Measurements from ENCODE around the gene EGLN3. TPM values are rescaled to one million over a fixed set of nuclear protein-coding genes. Genes with fewer than 3 reads are reported as not detected.

The EGLN3 gene
- total RNA-seq, 1 experiment from 2014 or later: 20.0 TPM

DNA sequence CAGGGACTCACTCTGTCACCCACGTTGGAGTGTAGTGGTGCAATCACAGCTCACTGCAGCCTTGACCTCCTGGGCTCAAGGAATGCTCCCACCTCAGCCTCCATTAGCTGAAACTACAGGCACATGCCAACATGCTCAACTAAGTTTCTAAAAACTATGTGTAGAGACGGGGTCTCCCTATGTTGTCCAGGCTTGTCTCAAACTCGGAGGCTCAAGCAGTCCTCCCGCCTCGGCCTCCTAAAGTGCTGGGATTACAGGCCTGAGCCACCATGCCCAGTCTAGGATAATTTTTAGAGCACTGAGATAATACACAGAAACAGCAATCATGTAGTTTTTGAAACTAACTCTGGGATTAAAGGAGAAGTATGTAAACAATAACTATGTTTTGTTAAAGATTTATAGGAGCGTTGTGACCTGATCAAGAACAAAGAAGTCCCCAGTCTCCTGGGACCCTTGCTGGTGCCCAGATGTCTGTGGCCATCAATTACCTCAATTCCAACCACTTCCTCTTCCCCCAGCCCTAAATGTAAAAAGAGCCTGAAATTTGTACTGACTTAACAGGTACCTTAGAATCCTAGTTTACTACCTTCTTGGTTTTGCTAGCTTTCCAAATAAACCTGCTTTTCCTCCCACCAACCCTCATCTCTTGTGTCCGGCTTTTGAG, 28.9 kb upstream of the EGLN3 start (continued):
- TF ChIP-seq, protein P1, sequence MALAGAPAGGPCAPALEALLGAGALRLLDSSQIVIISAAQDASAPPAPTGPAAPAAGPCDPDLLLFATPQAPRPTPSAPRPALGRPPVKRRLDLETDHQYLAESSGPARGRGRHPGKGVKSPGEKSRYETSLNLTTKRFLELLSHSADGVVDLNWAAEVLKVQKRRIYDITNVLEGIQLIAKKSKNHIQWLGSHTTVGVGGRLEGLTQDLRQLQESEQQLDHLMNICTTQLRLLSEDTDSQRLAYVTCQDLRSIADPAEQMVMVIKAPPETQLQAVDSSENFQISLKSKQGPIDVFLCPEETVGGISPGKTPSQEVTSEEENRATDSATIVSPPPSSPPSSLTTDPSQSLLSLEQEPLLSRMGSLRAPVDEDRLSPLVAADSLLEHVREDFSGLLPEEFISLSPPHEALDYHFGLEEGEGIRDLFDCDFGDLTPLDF (CRISPR knock-in tag; IDR thresholded peaks at IDR 0.05): no peak
- TF ChIP-seq ETV6 (CRISPR knock-in tag; IDR thresholded peaks at IDR 0.05): no peak
- no peak for TF ChIP-seq MYBL2 (CRISPR knock-in tag; IDR thresholded peaks at IDR 0.05)
- TF ChIP-seq, protein P2, sequence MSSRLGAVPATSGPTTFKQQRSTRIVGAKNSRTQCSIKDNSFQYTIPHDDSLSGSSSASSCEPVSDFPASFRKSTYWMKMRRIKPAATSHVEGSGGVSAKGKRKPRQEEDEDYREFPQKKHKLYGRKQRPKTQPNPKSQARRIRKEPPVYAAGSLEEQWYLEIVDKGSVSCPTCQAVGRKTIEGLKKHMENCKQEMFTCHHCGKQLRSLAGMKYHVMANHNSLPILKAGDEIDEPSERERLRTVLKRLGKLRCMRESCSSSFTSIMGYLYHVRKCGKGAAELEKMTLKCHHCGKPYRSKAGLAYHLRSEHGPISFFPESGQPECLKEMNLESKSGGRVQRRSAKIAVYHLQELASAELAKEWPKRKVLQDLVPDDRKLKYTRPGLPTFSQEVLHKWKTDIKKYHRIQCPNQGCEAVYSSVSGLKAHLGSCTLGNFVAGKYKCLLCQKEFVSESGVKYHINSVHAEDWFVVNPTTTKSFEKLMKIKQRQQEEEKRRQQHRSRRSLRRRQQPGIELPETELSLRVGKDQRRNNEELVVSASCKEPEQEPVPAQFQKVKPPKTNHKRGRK (CRISPR knock-in tag; IDR thresholded peaks at IDR 0.05; ENCODE audit: borderline replicate concordance): no peak
- TF ChIP-seq TEAD4 (CRISPR knock-in tag; IDR thresholded peaks at IDR 0.05): no peak
- TF ChIP-seq, protein P3, sequence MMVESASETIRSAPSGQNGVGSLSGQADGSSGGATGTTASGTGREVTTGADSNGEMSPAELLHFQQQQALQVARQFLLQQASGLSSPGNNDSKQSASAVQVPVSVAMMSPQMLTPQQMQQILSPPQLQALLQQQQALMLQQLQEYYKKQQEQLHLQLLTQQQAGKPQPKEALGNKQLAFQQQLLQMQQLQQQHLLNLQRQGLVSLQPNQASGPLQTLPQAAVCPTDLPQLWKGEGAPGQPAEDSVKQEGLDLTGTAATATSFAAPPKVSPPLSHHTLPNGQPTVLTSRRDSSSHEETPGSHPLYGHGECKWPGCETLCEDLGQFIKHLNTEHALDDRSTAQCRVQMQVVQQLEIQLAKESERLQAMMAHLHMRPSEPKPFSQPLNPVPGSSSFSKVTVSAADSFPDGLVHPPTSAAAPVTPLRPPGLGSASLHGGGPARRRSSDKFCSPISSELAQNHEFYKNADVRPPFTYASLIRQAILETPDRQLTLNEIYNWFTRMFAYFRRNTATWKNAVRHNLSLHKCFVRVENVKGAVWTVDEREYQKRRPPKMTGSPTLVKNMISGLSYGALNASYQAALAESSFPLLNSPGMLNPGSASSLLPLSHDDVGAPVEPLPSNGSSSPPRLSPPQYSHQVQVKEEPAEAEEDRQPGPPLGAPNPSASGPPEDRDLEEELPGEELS (CRISPR knock-in tag; IDR thresholded peaks at IDR 0.05): no peak

DNA sequence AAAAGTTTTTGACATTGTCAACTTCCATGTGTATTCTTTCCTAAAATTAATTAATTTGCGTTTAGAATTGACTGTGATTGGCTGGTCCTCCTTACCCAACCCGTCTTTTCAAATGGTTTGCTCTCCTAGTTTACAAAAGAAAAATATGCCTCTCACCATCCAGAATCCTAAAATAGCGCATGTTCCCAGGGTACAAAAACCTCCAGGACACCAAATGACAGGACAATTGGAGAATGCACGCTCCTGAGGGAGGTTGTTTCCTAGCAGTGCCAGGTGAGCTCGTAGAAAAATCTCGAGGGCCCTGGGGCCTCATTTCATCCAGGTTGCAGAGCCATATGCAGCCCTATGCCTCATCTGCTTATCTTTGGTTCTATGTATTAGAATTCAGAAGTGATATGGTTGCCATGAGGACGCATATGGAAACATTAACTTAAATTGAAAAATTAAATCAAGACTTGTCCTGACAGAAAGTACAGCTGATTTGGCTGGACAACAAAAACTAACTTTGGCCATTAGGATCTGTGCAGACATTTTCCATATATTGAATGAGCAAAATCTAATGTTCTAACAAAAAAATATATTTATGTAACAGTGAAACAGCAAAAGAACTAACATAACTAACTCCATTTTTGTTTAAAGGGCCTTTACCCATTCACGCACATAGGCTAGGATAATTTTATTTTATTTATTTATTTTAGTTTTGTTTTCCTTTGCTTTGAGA, 28.2 kb upstream of the EGLN3 start:
- Mint-ChIP-seq H3K9me3 (peaks cover 7% of the 10 kb centered on the region), H3K36me3 (no peaks in the 10 kb centered on the region), H3K27me3 (ENCODE audit: low read depth) (no peaks in the 10 kb centered on the region), H3K4me3 (no peak overlapping the region), H3K4me1 (no peaks in the 10 kb centered on the region), H3K27ac (no peak overlapping the region)
- DNase-seq (ENCODE audit: low spot score): no peak
- no peak for ATAC-seq
- ChIA-PET CTCF (no interaction called here), POLR2A (no interaction called here)
- TF ChIP-seq, protein P4, sequence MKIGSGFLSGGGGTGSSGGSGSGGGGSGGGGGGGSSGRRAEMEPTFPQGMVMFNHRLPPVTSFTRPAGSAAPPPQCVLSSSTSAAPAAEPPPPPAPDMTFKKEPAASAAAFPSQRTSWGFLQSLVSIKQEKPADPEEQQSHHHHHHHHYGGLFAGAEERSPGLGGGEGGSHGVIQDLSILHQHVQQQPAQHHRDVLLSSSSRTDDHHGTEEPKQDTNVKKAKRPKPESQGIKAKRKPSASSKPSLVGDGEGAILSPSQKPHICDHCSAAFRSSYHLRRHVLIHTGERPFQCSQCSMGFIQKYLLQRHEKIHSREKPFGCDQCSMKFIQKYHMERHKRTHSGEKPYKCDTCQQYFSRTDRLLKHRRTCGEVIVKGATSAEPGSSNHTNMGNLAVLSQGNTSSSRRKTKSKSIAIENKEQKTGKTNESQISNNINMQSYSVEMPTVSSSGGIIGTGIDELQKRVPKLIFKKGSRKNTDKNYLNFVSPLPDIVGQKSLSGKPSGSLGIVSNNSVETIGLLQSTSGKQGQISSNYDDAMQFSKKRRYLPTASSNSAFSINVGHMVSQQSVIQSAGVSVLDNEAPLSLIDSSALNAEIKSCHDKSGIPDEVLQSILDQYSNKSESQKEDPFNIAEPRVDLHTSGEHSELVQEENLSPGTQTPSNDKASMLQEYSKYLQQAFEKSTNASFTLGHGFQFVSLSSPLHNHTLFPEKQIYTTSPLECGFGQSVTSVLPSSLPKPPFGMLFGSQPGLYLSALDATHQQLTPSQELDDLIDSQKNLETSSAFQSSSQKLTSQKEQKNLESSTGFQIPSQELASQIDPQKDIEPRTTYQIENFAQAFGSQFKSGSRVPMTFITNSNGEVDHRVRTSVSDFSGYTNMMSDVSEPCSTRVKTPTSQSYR (CRISPR knock-in tag; IDR thresholded peaks at IDR 0.05): no peak
- TF ChIP-seq, protein P5, sequence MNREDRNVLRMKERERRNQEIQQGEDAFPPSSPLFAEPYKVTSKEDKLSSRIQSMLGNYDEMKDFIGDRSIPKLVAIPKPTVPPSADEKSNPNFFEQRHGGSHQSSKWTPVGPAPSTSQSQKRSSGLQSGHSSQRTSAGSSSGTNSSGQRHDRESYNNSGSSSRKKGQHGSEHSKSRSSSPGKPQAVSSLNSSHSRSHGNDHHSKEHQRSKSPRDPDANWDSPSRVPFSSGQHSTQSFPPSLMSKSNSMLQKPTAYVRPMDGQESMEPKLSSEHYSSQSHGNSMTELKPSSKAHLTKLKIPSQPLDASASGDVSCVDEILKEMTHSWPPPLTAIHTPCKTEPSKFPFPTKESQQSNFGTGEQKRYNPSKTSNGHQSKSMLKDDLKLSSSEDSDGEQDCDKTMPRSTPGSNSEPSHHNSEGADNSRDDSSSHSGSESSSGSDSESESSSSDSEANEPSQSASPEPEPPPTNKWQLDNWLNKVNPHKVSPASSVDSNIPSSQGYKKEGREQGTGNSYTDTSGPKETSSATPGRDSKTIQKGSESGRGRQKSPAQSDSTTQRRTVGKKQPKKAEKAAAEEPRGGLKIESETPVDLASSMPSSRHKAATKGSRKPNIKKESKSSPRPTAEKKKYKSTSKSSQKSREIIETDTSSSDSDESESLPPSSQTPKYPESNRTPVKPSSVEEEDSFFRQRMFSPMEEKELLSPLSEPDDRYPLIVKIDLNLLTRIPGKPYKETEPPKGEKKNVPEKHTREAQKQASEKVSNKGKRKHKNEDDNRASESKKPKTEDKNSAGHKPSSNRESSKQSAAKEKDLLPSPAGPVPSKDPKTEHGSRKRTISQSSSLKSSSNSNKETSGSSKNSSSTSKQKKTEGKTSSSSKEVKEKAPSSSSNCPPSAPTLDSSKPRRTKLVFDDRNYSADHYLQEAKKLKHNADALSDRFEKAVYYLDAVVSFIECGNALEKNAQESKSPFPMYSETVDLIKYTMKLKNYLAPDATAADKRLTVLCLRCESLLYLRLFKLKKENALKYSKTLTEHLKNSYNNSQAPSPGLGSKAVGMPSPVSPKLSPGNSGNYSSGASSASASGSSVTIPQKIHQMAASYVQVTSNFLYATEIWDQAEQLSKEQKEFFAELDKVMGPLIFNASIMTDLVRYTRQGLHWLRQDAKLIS (CRISPR knock-in tag; IDR thresholded peaks at IDR 0.05; ENCODE audit: borderline replicate concordance): no peak
- TF ChIP-seq ZNF232 (CRISPR knock-in tag; IDR thresholded peaks at IDR 0.05): no peak
- TF ChIP-seq CREM (CRISPR knock-in tag; IDR thresholded peaks at IDR 0.05): no peak
- TF ChIP-seq, protein P6, sequence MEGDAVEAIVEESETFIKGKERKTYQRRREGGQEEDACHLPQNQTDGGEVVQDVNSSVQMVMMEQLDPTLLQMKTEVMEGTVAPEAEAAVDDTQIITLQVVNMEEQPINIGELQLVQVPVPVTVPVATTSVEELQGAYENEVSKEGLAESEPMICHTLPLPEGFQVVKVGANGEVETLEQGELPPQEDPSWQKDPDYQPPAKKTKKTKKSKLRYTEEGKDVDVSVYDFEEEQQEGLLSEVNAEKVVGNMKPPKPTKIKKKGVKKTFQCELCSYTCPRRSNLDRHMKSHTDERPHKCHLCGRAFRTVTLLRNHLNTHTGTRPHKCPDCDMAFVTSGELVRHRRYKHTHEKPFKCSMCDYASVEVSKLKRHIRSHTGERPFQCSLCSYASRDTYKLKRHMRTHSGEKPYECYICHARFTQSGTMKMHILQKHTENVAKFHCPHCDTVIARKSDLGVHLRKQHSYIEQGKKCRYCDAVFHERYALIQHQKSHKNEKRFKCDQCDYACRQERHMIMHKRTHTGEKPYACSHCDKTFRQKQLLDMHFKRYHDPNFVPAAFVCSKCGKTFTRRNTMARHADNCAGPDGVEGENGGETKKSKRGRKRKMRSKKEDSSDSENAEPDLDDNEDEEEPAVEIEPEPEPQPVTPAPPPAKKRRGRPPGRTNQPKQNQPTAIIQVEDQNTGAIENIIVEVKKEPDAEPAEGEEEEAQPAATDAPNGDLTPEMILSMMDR (IDR thresholded peaks at IDR 0.05): no peak
- TF ChIP-seq, protein P7, sequence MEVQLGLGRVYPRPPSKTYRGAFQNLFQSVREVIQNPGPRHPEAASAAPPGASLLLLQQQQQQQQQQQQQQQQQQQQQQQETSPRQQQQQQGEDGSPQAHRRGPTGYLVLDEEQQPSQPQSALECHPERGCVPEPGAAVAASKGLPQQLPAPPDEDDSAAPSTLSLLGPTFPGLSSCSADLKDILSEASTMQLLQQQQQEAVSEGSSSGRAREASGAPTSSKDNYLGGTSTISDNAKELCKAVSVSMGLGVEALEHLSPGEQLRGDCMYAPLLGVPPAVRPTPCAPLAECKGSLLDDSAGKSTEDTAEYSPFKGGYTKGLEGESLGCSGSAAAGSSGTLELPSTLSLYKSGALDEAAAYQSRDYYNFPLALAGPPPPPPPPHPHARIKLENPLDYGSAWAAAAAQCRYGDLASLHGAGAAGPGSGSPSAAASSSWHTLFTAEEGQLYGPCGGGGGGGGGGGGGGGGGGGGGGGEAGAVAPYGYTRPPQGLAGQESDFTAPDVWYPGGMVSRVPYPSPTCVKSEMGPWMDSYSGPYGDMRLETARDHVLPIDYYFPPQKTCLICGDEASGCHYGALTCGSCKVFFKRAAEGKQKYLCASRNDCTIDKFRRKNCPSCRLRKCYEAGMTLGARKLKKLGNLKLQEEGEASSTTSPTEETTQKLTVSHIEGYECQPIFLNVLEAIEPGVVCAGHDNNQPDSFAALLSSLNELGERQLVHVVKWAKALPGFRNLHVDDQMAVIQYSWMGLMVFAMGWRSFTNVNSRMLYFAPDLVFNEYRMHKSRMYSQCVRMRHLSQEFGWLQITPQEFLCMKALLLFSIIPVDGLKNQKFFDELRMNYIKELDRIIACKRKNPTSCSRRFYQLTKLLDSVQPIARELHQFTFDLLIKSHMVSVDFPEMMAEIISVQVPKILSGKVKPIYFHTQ (CRISPR knock-in tag; IDR thresholded peaks at IDR 0.05): no peak
- TF ChIP-seq RORB (CRISPR knock-in tag; IDR thresholded peaks at IDR 0.05): no peak
